Peyer's patch (tissue), 4 donors: ENCODE data around the gene LITAFD.

Experiments
- CTCF ChIP-seq, 6 experiments: fragments of 450-650 bp in 4 of 6; fragments of 200-600 bp in 2 of 6; sonication (generic) in 1 of 6; IDR thresholded peaks; one replicate each; pipeline ENCODE4 v1.5.1; 2017 to 2019; ENCODE audit warnings: antibody characterized with exemption in 6 of 6, mild to moderate bottlenecking in 3 of 6, moderate library complexity in 1 of 6
- POLR2A ChIP-seq, 2 donors: fragments of 450-650 bp; IDR thresholded peaks; one replicate each; pipeline ENCODE4 v1.5.1; 2017; ENCODE audit warnings: antibody characterized with exemption in 2 of 2, mild to moderate bottlenecking in 2 of 2, moderate library complexity in 2 of 2

GRCh38 chr16:8882041-8882617 lies at the start of gene LITAFD:
- TF ChIP-seq CTCF (IDR thresholded peaks at IDR 0.05), result no peak
- no peak for TF ChIP-seq POLR2A (IDR thresholded peaks at IDR 0.05)
